ENCODE measurements around the gene TTC28.

Gene TTC28

GRCh38 chr22:28438183-28438768 lies 241.4 kb downstream of the TTC28 start:
- DNase-seq: no peak

- no peak for DNase-seq
These were observed 243.7 kb downstream of the TTC28 start for GRCh38 chr22:28435982-28436381.

GRCh38 chr22:28435140-28435768 lies 244.4 kb downstream of the TTC28 start:
- DNase-seq: no peak

- no peak for DNase-seq
These were observed 249.1 kb downstream of the TTC28 start for GRCh38 chr22:28430466-28431025.

GRCh38 chr22:28429711-28430110 lies 249.9 kb downstream of the TTC28 start:
- DNase-seq: no peak

GRCh38 chr22:28428271-28428670 lies 251.4 kb downstream of the TTC28 start:
- DNase-seq: no peak

- DNase-seq: no peak
These were observed 253.1 kb downstream of the TTC28 start for GRCh38 chr22:28426346-28427132.

GRCh38 chr22:28425211-28425610 lies 254.4 kb downstream of the TTC28 start:
- no peak for DNase-seq

GRCh38 chr22:28424427-28425080 lies 255.1 kb downstream of the TTC28 start:
- no peak for DNase-seq

GRCh38 chr22:28419919-28420318 lies 259.7 kb downstream of the TTC28 start:
- DNase-seq: no peak

- DNase-seq: no peak
These were observed 261.6 kb downstream of the TTC28 start for GRCh38 chr22:28418008-28418407.

- DNase-seq: no peak
These were observed 262.2 kb downstream of the TTC28 start for GRCh38 chr22:28417431-28417830.

GRCh38 chr22:28414913-28415312 lies 264.7 kb downstream of the TTC28 start:
- no peak for DNase-seq

GRCh38 chr22:28413612-28414399 lies 265.8 kb downstream of the TTC28 start:
- DNase-seq: no peak

- DNase-seq: no peak
These were observed 267.5 kb downstream of the TTC28 start for GRCh38 chr22:28412109-28412508.

- DNase-seq: no peak
These were observed 268.5 kb downstream of the TTC28 start for GRCh38 chr22:28411125-28411524.

- DNase-seq: no peak
These were observed 269.4 kb downstream of the TTC28 start for GRCh38 chr22:28410050-28410816.

- DNase-seq: no peak
These were observed 270.9 kb downstream of the TTC28 start for GRCh38 chr22:28408709-28409108.

- no peak for DNase-seq
These were observed 272.0 kb downstream of the TTC28 start for GRCh38 chr22:28407645-28408044.

GRCh38 chr22:28406246-28406645 lies 273.4 kb downstream of the TTC28 start:
- DNase-seq: no peak

GRCh38 chr22:28405588-28405987 lies 274.1 kb downstream of the TTC28 start:
- DNase-seq: no peak

- DNase-seq: no peak
These were observed 277.1 kb downstream of the TTC28 start for GRCh38 chr22:28402539-28402938.
